ENCODE results near the gene COL25A1.

The COL25A1 gene

GRCh38 chr4:108811486-108811885, 491.0 kb downstream of the COL25A1 start:
- no peak for DNase-seq (ENCODE audit: low spot score)

GRCh38 chr4:108810087-108810486, 492.4 kb downstream of the COL25A1 start:
- DNase-seq (ENCODE audit: low spot score), result no peak

DNA sequence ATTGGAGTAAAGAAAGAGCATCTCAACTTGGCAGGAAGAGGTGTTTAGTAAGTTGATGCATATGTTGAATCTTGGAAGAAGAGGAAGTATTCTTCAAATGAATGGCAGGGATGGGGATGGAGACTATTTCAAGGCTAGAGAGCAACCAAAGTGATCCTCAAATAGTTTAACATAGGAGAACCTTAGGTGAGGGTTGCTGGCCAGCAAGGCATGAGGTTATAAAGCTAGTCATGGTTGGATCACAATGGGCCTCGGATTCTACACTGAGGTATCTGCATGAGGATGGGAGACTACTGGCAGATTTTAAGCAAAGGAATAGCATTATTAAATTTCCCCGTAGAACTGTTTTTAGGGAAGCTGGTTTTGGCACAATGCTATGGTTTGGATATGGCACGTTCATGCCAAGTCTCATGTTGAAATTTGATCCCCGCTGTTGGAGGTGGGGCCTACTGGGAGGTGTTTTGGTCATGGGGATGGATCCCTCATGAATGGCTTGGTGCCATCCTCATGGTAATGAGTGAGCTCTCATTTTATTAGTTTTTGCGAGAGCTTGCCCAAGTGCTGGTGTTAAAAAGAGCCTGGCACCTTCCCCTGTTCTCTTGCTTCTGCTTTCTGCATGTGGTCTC, 497.7 kb downstream of the COL25A1 start:
- DNase-seq (ENCODE audit: low spot score), result no peak

DNA sequence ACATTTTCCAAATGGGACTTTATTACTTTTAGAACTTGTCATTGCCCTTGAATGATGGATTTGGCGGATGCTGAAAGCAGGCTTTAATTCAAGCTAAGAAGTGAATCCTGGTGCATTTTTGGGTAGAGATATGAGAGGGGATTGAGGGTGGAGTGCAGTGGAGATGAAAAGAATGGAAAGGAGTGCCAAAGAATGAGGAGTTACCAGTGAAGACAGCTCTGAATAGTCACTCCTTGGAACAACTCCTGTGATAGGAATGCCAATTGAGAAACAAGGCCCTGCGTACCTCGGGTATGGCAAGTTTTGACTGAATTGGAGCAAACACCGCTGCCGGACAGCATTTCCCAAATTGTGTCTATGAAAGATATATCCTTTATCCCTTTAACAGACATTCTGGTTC, 503.2 kb downstream of the COL25A1 start:
- DNase-seq (ENCODE audit: low spot score), result no peak

DNA sequence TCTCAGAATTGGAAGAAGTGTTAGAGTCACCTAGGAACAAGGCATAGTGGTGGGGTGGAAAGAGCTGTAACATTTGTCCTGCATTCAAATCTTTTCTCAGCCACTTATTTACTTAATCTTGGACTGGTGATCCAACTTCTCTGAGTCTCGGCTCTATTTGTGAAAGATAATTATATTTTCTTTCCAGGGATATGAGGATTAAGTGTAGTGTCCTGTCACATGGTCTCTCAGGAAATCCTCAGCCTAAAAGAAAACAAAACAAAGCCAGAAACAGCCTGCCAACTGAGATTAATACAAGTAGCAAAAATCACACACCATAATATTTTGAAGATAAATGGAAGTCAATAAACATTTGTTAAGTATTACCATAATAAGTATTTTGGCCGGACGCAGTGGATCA, 506.3 kb downstream of the COL25A1 start:
- no peak for DNase-seq (ENCODE audit: low spot score)

GRCh38 chr4:108795733-108796132, 506.7 kb downstream of the COL25A1 start:
- DNase-seq (ENCODE audit: low spot score), result no peak

- DNase-seq (ENCODE audit: low spot score), result no peak
Observed at GRCh38 chr4:108794136-108794535, 508.3 kb downstream of the COL25A1 start.

- no peak for DNase-seq (ENCODE audit: low spot score)
Observed at GRCh38 chr4:108793415-108793814, 509.0 kb downstream of the COL25A1 start.

DNA sequence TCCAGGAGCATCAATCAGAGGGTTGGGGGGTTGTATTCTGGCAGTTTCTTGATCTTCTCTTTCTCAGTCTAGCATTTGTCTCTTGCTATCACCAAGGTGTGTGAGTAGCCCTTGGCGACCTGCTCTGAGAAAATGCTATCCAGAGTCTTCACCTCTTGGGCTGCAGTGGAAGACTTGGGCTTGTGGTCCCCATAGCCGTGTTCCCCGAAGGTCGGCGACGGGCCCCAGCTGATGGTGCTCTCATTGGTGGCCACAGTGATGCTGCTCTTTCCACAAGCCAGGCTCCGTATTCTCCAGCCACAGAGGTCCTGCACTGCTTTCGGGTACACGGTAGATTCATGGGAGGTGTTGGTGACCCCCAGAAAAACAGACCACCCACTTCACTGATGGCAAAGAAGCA, 513.7 kb downstream of the COL25A1 start:
- no peak for DNase-seq (ENCODE audit: low spot score)

DNA sequence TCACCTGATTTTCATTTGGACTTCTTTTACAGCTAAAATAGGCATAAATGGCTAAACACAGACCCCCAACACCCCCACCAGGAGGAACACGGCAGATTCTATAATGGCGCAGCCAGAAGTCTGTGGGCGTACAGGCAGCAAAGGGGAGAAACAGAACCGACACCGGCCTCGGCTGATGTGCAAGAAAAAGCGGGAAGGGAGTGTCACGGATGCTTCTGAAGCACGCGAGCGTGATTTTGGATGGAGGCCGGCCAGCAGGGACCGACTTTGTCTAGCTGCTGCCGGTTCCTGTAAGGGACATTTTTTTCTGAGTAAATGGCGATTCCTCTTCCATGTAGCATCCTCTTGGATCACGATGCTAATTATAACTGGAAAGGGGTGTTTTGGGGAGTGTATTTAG, 514.7 kb downstream of the COL25A1 start:
- no peak for DNase-seq (ENCODE audit: low spot score)

DNA sequence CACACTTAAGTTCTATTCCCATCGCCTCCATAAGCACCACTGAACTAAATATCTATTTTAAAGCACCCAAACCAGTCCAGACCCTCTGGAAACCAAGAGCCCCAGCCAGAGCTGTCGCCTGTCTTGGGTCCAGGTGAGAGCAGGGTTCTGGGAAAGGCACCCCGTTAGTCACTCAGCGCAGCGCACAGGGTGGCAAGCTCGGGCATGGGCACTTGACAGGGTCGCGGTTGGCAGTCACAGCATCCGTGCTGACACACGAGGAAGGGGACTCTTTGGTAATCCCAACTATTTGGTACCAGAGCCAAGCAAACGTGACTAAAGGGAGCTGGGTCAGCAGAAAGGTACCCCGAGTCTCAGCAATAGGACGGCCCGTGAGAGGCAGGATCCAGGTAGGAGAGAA, 515.4 kb downstream of the COL25A1 start:
- DNase-seq (ENCODE audit: low spot score), result no peak

DNA sequence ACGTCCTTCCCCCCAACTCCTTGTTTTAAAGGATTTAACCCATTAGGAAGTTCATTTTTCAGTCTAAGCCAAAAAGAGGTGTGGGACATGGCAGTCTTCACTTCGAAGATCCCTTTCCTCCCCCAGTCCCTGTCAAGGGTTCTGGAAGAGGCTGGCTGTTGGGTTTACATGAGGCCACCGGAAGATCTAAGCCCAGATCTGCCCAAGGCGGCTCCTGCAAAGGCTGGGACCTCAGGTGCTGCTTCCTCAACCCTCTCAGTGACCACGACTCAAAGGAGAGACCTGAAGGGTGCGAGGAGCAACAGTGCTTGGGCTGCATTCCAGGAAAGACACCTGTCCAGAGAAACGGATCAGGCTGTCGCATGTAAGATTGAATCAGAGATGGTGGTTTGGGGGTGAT, 516.1 kb downstream of the COL25A1 start:
- DNase-seq (ENCODE audit: low spot score), result no peak

- DNase-seq (ENCODE audit: low spot score), result no peak
Observed at GRCh38 chr4:108783665-108784463, 518.6 kb downstream of the COL25A1 start.

DNA sequence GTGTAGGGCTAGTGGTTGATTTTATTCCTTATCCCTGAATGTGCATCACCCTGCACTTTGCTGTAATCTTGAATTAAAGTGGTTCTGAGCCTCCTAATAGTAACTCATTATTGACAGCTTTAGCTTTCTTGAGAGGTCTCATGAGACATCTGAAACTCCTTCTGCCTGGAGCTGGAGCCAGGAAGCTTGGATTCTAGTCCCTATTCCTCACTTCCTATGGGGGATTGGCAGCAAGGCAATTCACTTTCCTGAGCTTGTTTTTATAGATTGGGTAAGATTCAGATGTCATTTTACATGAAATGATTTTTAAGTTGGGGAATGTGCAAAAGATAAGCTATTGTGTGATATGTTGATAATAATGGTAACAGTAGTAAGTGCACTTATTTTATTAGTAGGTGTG, 522.5 kb downstream of the COL25A1 start:
- no peak for DNase-seq (ENCODE audit: low spot score)

DNA sequence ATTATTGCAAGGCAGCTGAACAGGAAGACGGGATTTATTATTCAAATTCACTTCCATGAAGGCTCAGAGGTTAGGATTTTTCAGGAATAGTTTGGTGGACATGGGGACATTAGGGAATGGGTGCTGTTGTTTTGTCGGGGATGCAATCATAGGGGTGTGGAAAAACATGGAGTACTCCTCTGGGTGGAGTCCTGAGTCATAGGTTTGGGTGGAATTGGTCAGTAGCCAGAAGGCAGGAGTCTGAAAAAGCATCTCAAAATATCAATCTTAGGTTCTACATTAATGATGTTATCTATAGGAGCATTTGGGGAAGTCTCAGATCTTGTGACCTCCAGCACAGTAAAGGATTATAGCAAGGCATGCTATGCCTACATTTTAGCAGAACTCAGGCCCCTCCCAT, 525.1 kb downstream of the COL25A1 start:
- no peak for DNase-seq (ENCODE audit: low spot score)

DNA sequence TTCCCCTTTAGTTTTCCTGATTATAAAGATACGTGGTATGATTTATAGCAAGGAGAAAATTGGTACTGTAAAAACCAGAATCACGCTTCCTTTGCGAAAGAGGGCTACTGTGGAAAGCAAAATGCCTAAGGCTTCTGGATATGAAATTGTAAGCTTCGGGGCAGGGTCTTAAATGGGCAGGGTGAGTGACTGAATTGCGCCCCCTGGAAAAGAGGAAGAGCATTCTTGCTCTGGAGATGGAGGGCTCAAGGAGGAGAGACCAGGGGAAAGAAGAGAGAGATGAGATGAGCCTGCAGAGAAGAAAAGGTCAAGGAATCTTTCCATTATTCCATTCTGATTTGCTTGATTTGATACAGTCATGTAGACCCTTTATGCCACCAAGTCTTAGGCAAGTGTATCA, 526.5 kb downstream of the COL25A1 start:
- DNase-seq (ENCODE audit: low spot score), result no peak

DNA sequence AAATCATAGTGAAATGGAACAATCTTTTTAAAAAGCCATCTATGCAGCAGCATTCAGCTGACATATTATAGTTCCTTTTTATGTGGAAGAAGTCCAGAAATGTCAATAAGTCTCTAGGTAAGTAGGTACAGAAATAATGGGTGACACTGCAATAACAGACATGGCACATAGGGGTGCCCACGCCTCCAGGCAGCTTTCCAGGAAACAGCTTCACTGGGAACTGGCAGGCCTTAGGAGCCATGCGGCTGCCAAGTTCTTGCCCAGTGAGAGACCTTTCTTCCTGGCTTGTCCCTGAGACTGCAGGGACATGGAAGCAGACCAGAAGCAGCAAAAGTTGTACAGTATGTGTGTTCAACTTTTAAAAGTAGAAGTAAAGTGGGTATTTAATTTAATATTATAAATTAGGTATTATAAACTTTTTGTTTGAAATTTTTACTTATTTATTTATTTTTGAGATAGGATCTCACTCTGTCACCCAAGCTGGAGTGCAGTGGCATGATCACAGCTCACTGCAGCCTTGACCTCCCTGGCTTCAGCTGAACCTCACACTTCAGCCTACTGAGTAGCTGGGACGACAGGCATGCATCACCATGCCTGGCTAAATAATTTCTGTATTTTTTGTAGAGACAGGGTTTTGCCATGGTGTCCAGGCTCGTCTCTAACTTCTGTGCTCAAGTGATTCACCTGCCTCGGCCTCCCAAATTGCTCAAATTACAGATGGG, 527.5 kb downstream of the COL25A1 start:
- DNase-seq (ENCODE audit: low spot score), result no peak

- DNase-seq (ENCODE audit: low spot score), result no peak
Observed at GRCh38 chr4:108772402-108772801, 530.1 kb downstream of the COL25A1 start.

GRCh38 chr4:108766058-108766457, 536.4 kb downstream of the COL25A1 start:
- no peak for DNase-seq (ENCODE audit: low spot score)

DNA sequence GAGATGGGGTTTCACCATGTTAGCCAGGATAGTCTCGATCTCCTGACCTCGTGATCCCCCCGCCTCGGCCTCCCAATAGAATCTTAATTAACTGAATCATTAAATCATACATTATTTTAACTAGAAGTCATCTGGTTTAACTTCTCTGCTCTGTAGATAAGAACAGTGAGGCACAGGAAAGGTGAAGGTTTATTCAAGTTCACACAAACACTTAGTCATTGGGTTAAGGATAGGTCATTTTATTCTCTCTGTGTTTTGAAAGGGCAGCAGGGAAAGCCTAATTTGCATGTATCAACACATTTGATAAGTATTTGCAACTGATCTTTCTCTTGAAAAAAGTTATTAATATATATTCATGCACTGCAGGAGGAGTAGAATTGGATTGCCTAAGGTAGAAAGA, 538.5 kb downstream of the COL25A1 start:
- no peak for DNase-seq (ENCODE audit: low spot score)

- DNase-seq (ENCODE audit: low spot score), result no peak
Observed at GRCh38 chr4:108763226-108763593, 539.2 kb downstream of the COL25A1 start.

- no peak for DNase-seq (ENCODE audit: low spot score)
Observed at GRCh38 chr4:108762559-108763225, 539.8 kb downstream of the COL25A1 start, which contains the start of gene ETNPPL. Gene ETNPPL, minus strand, starts transcription at chr4:108763053. Its CDS starts 155 bp downstream, at chr4:108762898.
